ENCODE measurements around the gene RAB8B. TPM values are rescaled to one million over a fixed set of nuclear protein-coding genes. Genes with fewer than 3 reads are reported as not detected.

RAB8B gene
- total and polyA plus RNA-seq, 9 of the 15 experiments (the other 6 are each of a cell fraction or from before 2014, with no cell fraction given), result 7.8 to 32.1 (median 24.2) TPM

- in situ Hi-C loops (cut with MboI), result no loop called here
- peak overlapping the region; percentile 60; the same call in 2 of the 3 replicates for H3K27ac ChIP-seq (ENCODE audit: extremely low read depth, low read depth, low read length)
- ChIA-PET CTCF (ENCODE audit: low intra/inter-chr PET ratio) (no interaction called here), POLR2A (interaction anchor here (0.6 to 2.5 kb wide), 6 partner anchors 11 to 116 kb away, joined by 3 to 36 read pairs (median 4); no protein-coding TSS in a partner anchor)
- no peak for FAIRE-seq
- no peaks in the 10 kb centered on the region for H3K27me3 ChIP-seq (ENCODE audit: control insufficient read depth in 2 of 2, insufficient read depth in 2 of 2, low read length in 2 of 2)
- H3K36me3 ChIP-seq (ENCODE audit: control insufficient read depth, insufficient read depth, low read length), result peaks cover 3% of the 10 kb centered on the region; the same call in 1 of the 3 replicates
- intact Hi-C loops (cut with micrococcal nuclease), result no loop called here
- no peak overlapping the region for H3K4me3 ChIP-seq
- H4K20me1 ChIP-seq (replicated peaks; ENCODE audit: control insufficient read depth, insufficient read depth, low read length), result no peaks in the 10 kb centered on the region
- BruUV-seq (replicated peaks), result no TSS peak
- peaks cover 89% of the 10 kb centered on the region for H3K79me2 ChIP-seq (ENCODE audit: control insufficient read depth, insufficient read depth, low read length)
- peak in 3 of 4 experiments; percentile 63 to 70 (median 66) for DNase-seq (ENCODE audit: extremely low read depth in 1 of 4, low spot score in 3 of 4)
- H3K9ac ChIP-seq (ENCODE audit: insufficient read depth in 1 of 2, low read depth in 2 of 2, low read length in 2 of 2), result no peak overlapping the region; a peak in 1 of 4 replicates
- H2AFZ ChIP-seq (ENCODE audit: low read depth, low read length), result no peak overlapping the region
- ATAC-seq, result peak; percentile 36
- H3K4me2 ChIP-seq (ENCODE audit: insufficient read depth, low read length), result no peak overlapping the region
- no peaks in the 10 kb centered on the region for H3K9me3 ChIP-seq (replicated peaks; ENCODE audit: control insufficient read depth, insufficient read depth, low read depth, low read length)
- 34% methylated on average over 9 of the region's 9 CpGs for WGBS (ENCODE audit: insufficient coverage, low coverage, missing lambda C conversion rate)
- H3K4me1 ChIP-seq (replicated peaks in 1 of 2; ENCODE audit: control insufficient read depth in 2 of 2, insufficient read depth in 2 of 2, low read length in 2 of 2), result peaks cover 21 to 59% of the 10 kb centered on the region in 2 experiments
- H3K9me1 ChIP-seq (ENCODE audit: control insufficient read depth, insufficient read depth, low read length), result no peaks in the 10 kb centered on the region
- peak; percentile 61 to 69; a peak in 3 of 4 replicates for TF ChIP-seq KDM1A (IDR thresholded peaks at IDR 0.05)
- TF ChIP-seq SMARCA4 (IDR thresholded peaks at IDR 0.05), result peak; percentile 44; the same call in 1 of the 2 replicates
- TF ChIP-seq RCOR1 (IDR thresholded peaks at IDR 0.05; ENCODE audit: borderline replicate concordance in 1 of 2, low read depth in 2 of 2, low read length in 2 of 2), result peak in 1 of 2 experiments; percentile 63; a peak in 2 of 4 replicates
- no peak for TF ChIP-seq NR2C1 (IDR thresholded peaks at IDR 0.05)
- TF ChIP-seq NR2C1 (tag; IDR thresholded peaks at IDR 0.05), result 0 out of 2 replicates have a peak, but pooled peaks have one; percentile 23
- no peak for TF ChIP-seq ZNF175 (CRISPR knock-in tag; IDR thresholded peaks at IDR 0.05; ENCODE audit: low read depth)
- TF ChIP-seq NCOA2 (IDR thresholded peaks at IDR 0.05; ENCODE audit: partially characterized antibody in 2 of 2), result no peak
- no peak for TF ChIP-seq ATF6 (CRISPR knock-in tag; IDR thresholded peaks at IDR 0.05)
- peak; percentile 97 for TF ChIP-seq ZKSCAN8 (CRISPR knock-in tag; IDR thresholded peaks at IDR 0.05)
- peak; percentile 77 for TF ChIP-seq NFE2 (IDR thresholded peaks at IDR 0.05; ENCODE audit: low read depth)
- no peak for TF ChIP-seq CHD2 (IDR thresholded peaks at IDR 0.05; ENCODE audit: low read depth, low read length)
- TF ChIP-seq NFRKB (IDR thresholded peaks at IDR 0.05; ENCODE audit: low read depth), result no peak
- TF ChIP-seq HLTF (IDR thresholded peaks at IDR 0.05), result no peak
- peak; percentile 30; the same call in 1 of the 2 replicates for TF ChIP-seq CREM (IDR thresholded peaks at IDR 0.05; ENCODE audit: low read depth)
- TF ChIP-seq CBFA2T3 (IDR thresholded peaks at IDR 0.05), result peak; percentile 53
- no peak for TF ChIP-seq EWSR1 (IDR thresholded peaks at IDR 0.05; ENCODE audit: borderline replicate concordance, low read depth, partially characterized antibody)
- TF ChIP-seq SMAD4 (CRISPR knock-in tag; conservative IDR thresholded peaks at IDR 0.05), result no peak
- peak; percentile 39; the same call in 1 of the 2 replicates for TF ChIP-seq ATF3 (IDR thresholded peaks at IDR 0.05)
- no peak for TF ChIP-seq ATF3 (CRISPR knock-in tag; conservative IDR thresholded peaks at IDR 0.05)
- no peak for TF ChIP-seq ZNF133 (CRISPR knock-in tag; IDR thresholded peaks at IDR 0.05)
- TF ChIP-seq RNF2 (IDR thresholded peaks at IDR 0.05), result no peak
- TF ChIP-seq TFAP4 (CRISPR knock-in tag; IDR thresholded peaks at IDR 0.05; ENCODE audit: borderline replicate concordance), result peak; percentile 83
Measured at GRCh38 chr15:63203451-63204090, 14.2 kb downstream of the RAB8B start.
